CD4-positive, alpha-beta T cell treated with Interleukin-15 for 4 hours (primary cell): ENCODE data around the gene KIAA1549.

Source experiments
- DNase-seq: peaks from one replicate; pipeline ENCODE4 v3.0.0-alpha.2; 2020; ENCODE audit warnings: low spot score

KIAA1549 gene

DNA sequence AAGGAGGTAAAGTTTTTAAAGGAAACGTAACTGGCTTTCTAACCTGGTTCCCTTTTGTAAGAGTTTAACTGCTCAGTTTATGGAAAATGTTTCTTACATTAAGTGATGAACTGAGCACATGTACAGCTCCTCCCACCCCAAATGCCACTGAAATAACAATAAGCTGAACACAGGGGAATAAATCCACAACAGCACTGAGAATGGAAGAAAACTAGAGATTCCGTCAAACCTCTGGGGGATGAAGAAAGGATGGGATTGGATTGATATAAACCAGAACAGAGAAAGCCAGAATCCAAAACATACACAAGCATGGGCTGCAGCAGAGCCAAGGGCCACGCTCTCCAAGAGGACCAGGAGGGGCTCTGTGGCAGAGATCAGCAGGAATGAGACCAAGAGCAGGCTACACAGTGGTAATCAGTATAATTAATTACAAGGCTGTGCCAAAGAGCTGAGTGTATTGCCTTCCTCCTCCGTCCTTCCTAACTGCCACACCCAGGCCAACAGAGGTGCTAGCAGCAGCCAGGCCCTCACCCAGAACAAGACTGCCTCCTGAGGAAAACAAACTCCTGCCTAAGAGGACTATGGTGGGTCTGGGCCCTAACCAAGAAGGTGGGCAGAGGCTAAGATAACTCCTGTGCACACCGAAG lies 73.9 kb downstream of the KIAA1549 start:
- DNase-seq = no peak

GRCh38 chr7:138903859-138904435 lies 77.2 kb downstream of the KIAA1549 start:
- DNase-seq = no peak

DNA sequence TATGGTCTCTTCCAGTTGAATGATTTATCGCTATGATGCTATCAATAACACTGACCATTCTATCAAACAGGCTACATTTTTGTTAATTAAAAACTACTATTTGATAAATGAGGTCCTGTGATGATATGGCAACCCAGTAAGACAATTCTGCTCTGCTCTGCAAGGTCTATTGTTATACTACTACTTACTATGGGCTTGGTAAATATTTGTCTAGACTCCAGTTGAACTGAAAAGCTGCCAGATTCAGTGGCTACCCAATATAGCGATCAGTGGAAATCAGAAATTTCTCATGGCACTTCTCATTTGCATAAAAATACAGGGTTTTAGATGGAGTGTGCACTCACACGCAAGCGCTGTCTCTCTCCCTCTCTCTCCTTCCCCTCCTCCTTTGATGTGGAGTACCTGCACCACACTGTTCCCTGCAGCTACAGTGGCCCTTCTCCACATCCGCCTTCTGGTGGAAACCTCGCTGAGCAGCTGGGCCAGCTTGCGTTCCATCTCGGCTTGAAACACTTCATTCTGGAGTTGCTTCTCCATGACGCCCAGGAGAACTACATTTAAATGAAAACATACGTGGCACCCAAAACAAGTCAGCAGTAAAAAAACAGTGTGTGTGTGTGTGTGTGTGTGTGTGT lies 77.9 kb downstream of the KIAA1549 start:
- DNase-seq = peak; percentile 62

- no peak for DNase-seq
Measured at GRCh38 chr7:138902161-138902560, 79.0 kb downstream of the KIAA1549 start.

DNA sequence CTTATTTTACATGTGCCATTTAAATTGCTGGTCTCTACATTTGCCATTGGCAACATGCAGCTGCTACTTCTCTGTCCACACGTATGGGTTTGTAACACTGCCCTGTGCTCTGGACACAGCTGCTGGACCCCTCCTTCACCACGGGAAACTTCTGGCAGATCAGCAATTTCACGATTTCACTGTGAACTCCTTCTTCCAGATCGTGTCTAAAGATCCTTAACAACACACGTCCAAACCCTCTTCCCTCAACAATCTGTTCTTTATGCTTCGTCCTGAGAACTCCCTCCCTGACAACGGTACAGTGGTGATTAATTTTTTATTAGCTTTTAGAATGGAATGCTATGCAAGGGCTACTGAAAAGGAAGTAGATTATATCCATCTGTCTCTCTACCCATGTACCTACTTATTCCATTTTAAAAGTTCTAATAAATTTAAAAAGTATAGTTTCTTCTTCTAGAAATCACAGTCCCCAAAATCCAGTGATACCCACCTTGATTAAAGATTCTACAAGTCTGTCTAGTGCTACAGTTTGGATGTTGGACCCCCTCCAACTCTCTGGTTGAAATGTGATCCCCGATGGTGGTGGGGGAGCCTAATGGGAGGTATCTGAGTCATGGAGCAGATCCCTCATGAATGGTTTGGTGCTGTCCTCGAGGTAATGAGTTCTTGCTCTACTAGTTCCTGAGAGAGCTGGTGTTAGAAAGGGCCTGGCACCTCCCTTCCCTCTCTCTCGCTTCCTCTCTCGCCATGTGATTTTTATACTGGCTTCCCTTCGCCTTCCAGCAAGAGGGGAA lies 81.0 kb downstream of the KIAA1549 start:
- no peak for DNase-seq

GRCh38 chr7:138898802-138899201 lies 82.4 kb downstream of the KIAA1549 start:
- no peak for DNase-seq

- DNase-seq = peak; percentile 25
Measured at GRCh38 chr7:138898255-138898654, 82.9 kb downstream of the KIAA1549 start.

DNA sequence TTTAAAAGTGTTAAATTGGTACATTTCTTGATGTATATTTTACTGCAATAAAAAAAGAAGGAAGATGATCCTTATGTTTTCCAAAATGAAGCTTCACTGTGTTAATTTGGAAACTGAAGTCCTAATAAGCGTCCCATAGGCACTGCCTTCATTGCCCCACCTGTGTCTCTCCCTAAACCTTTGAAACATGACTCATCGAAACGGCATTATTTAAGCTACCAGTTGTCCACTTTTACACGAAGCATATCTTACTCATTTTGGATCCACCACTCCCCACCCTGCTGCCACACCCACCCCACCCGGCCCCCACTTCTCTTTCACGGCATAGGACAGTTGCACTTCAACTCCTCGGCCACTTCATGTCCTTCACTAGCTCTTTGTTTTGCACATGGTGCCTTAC lies 85.5 kb downstream of the KIAA1549 start:
- no peak for DNase-seq

- DNase-seq = no peak
Measured at GRCh38 chr7:138893258-138893657, 87.9 kb downstream of the KIAA1549 start.

- DNase-seq = no peak
Measured at GRCh38 chr7:138892812-138893211, 88.4 kb downstream of the KIAA1549 start.

- no peak for DNase-seq
Measured at GRCh38 chr7:138892006-138892630, 89.1 kb downstream of the KIAA1549 start.

GRCh38 chr7:138891446-138891810 lies 89.8 kb downstream of the KIAA1549 start:
- no peak for DNase-seq

GRCh38 chr7:138890499-138891445 lies 90.4 kb downstream of the KIAA1549 start:
- DNase-seq = no peak

DNA sequence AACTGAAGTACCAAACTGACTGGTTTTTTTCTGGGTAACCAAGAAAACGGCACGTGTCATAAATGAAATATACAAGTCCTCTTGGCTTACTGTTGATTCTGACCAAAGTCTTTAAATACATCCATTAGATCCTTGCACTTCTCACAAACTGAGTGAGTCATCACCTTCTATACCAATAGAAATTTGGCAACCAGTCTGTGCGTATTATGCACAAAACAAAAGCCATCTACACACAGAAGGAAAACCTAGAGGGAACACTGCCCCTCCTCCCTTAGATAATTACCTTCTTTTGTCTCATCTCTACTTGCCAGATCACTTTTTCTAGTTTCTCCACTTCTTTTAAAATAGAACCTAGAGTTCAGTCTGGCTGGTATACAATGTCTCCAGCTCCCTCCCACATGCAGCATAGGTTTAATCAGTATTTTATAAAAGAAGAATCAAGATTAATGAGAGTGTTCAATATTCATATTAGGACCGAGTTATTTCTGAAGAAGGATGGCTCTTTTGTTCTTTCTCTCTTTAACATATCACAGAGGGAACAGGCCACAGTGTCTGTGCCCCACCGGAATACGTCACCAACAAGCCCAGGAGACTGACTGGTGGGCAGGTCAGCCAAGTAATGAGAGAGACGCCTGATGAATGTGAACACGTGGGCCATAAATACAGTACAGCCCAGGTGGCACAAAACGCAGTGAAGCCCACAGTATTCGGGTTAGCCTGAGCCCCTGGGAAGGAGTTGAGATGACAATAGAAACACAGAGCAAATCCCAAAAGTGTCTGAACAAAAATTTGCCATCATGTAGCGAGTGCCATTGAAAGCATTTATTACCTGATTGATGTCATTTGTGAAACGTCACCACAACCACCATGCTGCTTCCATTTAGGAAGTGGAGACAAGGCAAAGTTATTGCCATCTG lies 91.3 kb downstream of the KIAA1549 start:
- DNase-seq = no peak

DNA sequence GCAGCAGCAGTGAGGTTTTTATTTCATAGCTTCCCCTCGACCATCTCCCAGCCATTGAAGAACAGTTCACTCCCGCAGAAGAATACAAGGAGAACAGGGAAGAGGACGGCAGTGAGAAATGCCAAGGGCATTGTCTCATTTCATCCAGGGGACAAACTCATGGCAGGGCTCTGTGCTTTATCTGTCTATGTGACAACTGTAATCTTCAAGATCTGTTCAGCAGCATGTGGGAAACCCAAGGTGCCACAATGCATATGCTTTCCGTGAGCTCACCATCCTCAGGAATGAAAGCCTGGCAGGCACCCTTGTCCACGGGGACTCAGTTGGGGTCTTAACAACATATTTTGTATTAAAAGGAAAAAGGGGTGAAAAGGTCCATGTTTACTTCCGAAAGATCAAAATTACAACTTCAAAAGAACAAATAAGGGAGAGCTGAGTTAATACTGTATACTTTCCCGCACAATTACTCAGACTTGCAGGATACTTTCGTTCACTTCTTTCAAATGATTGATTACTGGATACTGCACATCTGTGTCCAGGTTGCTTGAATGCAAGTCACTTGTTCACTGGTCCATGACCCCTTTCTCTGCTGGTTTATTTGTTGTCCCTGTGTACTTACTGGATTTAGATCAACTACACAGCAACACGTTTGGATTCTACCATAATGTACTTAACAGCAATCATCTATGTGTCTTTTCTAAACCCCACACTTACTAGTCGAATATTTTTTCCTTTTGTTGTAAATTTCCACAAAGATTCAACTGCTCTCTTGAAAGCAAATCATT lies 93.1 kb downstream of the KIAA1549 start:
- no peak for DNase-seq

DNA sequence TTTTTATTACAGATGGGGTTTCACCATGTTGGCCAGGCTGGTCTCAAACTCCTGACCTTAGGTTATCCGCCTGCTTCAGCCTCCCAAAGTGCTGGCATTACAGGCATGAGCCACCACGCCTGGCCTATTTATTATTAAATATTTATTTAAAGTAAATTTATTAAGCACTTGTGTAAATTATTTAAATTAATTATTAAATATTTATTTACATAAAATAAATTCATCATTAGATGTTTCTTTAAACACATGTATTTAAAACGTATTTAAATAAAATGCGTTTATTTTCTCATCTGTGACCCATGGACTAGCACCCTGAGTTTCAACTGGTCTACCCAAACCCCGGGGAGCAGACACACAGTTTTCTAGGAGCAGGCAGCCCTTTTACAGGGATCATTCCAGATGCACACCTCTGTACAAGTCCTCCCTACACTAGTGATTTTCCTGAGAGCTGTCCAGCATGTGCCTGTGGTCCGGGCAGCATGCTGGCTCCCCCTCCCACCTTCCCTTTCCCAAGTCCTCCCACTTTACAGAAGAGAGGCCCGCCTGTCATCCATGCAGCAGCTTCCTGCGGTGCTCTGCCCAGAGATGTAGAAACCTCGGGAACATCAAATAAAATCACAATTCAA lies 94.0 kb downstream of the KIAA1549 start:
- DNase-seq = no peak

DNA sequence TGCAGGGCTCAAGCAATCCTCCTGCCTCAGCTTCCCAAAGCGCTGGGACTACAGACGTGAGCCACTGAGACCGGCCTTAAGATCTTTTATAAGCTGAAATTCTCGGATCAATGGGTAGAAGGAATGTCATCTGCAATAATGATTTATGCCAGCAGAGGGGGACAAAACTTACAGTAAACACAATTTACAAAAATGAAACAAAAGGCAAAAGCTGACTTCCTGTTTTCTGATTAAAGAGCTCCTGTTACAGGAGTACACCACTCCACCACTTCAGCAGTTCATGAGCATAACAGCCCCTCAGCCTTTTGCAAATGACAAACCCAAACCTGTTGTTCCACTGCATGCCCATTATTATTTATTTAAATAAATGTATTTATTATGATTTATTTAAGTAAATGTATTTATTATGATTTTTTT lies 94.7 kb downstream of the KIAA1549 start:
- peak; percentile 80 for DNase-seq

DNA sequence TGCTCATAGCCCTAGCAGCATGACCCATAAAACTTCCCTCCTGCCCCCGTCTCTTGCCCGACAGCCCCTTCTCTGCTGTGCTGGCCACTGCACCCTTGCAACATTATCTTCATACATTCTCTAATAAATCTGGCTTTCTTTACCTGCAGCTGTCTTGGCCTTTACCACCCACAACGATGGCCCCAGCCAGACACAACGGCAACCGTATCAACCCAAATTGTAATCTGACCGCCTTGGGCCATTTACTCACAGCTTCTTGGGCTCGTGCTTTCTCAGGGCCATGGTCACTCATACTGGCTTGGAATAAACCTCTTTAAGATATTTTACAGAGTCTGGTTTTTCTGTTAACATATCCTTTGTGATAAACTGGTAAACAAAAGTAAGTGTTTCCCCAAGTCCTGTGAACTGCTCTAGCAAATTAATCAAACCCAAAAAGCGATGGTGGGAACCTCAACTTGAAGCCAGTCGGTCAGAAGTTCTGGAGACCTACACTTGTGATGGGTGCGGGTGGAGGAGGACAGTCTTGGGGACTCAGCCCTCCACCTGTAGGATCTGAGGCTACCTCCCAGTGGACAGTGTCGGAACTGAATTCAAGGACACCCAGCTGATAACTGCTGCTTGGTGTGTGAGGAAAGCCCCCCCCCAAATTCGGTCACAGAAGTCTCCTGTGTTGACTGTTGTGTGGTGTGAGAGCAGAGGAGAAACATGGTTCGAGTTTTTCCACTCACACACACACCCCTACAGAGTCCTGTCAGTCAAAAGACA lies 95.6 kb downstream of the KIAA1549 start:
- no peak for DNase-seq
